Measurements from ENCODE around the gene RIMS1.

Gene RIMS1

DNA sequence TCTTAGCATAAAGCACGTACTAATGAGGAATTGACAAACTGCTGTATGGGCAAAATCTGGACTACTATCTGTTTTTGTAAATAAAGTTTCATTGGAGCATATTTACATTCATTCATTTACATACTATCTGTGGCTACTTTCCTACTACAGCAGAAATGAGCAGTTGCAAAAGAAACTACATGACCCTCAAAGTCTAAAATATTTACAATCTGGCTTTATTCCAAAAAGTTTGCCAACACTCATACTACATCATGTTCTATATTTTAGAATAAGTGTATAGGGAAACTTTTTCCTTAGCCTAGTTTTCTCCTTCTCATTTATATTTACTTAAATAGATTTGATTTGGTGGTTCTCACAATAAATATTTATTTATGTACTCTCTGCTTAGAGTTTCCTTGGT lies 208.2 kb downstream of the RIMS1 start:
- Mint-ChIP-seq H3K4me1 (no peaks in the 10 kb centered on the region), H3K36me3 (no peaks in the 10 kb centered on the region), H3K4me3 (no peak overlapping the region), H3K27ac (no peak overlapping the region), H3K27me3 (peaks cover 0 to 3% of the 10 kb centered on the region in 2 donors), H3K9me3 (no peaks in the 10 kb centered on the region)
- DNase-seq = no peak
- ATAC-seq (replicated peaks) = no peak

DNA sequence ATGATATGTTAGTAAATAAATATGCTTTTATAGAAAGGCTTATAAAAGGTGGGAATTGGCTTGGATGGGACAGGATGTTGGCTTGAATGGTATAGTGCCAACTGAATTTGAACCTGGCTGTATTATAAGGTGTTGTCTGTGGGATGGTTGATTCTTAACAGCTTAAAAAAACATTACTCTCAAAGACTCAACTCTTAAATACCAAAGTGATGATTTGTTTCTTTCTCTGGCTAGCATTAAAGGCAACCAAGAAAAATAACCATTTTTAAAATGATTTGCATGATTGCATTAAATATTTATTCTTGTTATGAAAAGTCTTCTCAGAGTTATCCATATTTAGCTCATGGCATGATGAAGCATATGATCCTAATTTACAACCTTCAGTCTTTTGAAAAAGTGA lies 216.2 kb downstream of the RIMS1 start:
- no peak overlapping the region for H3K4me3 Mint-ChIP-seq
- H3K4me1 Mint-ChIP-seq = no peaks in the 10 kb centered on the region
- DNase-seq (no peak), ATAC-seq (replicated peaks) (no peak)
- no peaks in the 10 kb centered on the region for H3K9me3 Mint-ChIP-seq
- H3K36me3 Mint-ChIP-seq = no peaks in the 10 kb centered on the region
- no peak overlapping the region for H3K27ac Mint-ChIP-seq
- H3K27me3 Mint-ChIP-seq = no peaks in the 10 kb centered on the region

DNA sequence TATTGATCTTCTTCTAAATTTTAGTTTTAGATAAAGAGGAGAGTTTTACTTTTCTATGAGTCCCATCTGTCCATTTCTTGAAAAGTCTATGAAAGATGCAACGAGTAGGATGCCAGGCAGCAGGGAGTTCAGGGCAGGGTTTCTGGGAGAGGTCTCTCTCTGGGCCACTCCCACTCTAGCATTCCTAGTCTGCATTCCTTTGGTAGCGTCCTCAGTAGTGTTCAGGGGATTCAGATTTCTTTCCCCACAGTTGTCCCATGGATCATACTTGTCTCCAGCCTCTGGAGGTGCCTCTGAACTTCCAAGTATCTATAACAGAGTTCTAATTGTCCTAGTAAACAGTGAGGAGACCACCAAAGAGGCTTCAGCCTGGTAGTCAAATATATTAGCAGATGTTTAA lies 225.3 kb downstream of the RIMS1 start:
- Mint-ChIP-seq H3K36me3 (no peaks in the 10 kb centered on the region), H3K27me3 (no peaks in the 10 kb centered on the region), H3K4me3 (no peak overlapping the region), H3K27ac (no peak overlapping the region), H3K9me3 (no peaks in the 10 kb centered on the region), H3K4me1 (no peaks in the 10 kb centered on the region)
- ATAC-seq (replicated peaks) (no peak), DNase-seq (no peak)

DNA sequence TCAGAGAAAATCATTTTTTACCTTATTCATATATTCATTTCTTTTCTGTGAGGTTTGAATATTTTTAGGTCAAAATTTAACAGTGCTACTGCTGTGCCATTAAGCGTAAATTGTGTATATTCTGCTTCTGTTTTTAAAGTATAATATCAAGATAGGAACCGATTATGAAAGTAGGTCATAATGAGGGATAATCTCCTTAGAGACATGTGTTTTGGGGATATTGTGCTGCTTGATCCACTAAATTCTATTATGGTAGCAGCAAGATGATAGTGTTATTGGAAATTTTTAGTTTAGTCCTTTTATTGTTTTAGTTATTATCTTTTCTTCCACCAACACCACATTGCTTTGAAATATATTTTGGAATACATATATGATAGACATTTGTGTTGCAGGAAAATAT lies 244.0 kb downstream of the RIMS1 start:
- Mint-ChIP-seq H3K4me3 (no peak overlapping the region), H3K27ac (no peak overlapping the region), H3K27me3 (no peaks in the 10 kb centered on the region), H3K9me3 (no peaks in the 10 kb centered on the region), H3K36me3 (no peaks in the 10 kb centered on the region), H3K4me1 (no peaks in the 10 kb centered on the region)
- ATAC-seq (replicated peaks) (no peak), DNase-seq (no peak)

DNA sequence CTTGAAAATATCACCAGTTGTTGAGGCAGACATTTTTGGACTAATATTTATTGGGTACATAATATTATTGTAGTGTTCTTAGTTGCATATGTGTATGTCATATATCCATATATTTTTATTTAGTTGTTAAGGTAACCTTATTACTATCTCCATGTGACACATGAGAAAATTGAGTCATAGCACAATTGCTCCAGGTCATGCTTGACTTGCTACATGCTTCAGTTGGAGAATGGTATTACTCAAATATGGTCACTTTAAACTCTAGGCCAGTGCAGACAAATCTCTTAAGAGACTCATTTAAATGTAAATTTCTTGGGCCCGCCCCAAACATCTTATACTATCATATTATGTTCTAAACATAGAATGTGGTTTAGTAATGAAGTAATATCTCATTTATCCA lies 246.1 kb downstream of the RIMS1 start:
- no peaks in the 10 kb centered on the region for H3K9me3 Mint-ChIP-seq
- no peak for ATAC-seq (replicated peaks)
- no peaks in the 10 kb centered on the region for H3K4me1 Mint-ChIP-seq
- no peak for DNase-seq
- no peaks in the 10 kb centered on the region for H3K27me3 Mint-ChIP-seq
- H3K4me3 Mint-ChIP-seq = no peak overlapping the region
- H3K27ac Mint-ChIP-seq = no peak overlapping the region
- no peaks in the 10 kb centered on the region for H3K36me3 Mint-ChIP-seq

DNA sequence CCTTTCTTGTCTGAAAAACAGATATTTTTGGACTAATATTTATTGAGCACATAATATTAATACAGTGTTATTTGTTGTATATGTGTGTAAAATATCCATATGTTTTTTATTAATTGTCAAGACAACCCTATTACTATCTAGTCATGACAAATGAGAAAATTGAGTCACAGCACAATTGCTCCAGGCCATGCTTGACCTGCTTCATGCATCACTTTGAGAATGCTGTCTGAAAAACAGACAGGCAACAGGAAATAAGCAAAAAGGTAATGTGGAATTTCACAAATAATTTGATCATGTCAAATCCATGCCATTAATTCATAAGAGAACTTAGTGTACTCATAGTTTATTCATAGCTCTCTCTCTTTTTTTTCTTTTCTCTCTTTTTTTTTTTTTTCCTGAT lies 246.5 kb downstream of the RIMS1 start:
- ATAC-seq (replicated peaks) = no peak
- Mint-ChIP-seq H3K27me3 (no peaks in the 10 kb centered on the region), H3K4me1 (no peaks in the 10 kb centered on the region), H3K4me3 (no peak overlapping the region), H3K9me3 (no peaks in the 10 kb centered on the region), H3K36me3 (no peaks in the 10 kb centered on the region), H3K27ac (no peak overlapping the region)
- no peak for DNase-seq

DNA sequence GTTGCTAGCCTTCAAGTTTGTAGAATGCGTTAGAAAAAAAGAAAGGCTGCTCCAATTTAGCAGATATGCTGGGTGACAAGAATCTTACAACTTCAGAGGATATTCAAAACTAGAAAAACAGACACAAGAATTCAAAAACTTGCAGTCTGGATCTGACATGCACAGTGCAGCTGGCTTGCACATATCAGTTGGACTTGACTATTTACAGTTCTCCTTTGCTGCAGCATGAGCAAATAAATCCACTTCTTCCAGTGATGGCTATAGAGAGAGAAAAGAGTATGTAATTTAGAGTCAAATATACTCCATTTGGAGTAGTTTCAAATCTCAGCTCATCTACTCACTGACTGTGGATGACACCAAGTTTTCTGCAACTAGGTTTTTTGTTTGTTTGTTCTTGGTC lies 247.0 kb downstream of the RIMS1 start:
- Mint-ChIP-seq H3K4me3 (no peak overlapping the region), H3K27me3 (no peaks in the 10 kb centered on the region), H3K4me1 (no peaks in the 10 kb centered on the region), H3K36me3 (no peaks in the 10 kb centered on the region), H3K9me3 (no peaks in the 10 kb centered on the region), H3K27ac (no peak overlapping the region)
- DNase-seq = no peak
- ATAC-seq (replicated peaks) = no peak

DNA sequence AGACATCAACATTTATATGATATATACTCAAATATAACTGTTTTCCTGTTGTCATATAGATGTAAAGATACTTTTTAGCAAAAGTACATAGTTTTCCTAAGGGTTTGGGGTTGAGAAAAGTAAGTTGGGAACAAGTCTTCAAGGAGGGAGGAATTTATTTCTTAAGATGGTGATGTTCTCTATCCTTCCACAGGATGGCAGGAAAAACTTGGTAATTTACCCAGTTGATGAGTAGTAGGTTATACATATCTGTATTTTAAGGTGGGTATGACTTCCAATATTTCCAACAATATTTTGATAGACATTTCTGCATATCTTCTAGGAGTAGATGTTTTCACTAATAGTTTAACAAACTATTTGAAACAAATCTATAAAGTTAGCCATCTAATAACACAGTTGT lies 254.4 kb downstream of the RIMS1 start:
- Mint-ChIP-seq H3K27ac (no peak overlapping the region), H3K9me3 (no peaks in the 10 kb centered on the region), H3K27me3 (no peaks in the 10 kb centered on the region), H3K4me3 (no peak overlapping the region), H3K4me1 (no peaks in the 10 kb centered on the region), H3K36me3 (no peaks in the 10 kb centered on the region)
- DNase-seq (no peak), ATAC-seq (replicated peaks) (no peak)

DNA sequence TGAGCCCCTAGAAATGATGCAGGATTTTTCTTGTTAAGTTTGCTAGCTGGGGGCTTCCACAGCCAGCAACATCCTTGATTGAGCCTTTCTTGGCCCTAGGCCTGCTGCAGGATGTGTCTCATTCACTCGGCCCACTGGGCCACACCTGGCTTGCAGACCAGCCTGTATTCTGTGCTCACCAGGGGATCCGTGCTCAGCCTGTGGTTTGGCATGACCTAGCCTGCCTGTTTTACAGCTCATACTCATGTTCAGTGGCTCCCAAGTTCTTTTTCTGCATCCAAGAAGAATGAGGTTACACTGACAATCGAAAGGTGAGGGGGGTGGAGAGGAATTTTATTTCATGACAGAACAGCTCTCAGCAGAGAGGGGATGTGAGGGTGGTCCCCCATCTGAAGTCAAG lies 263.4 kb downstream of the RIMS1 start:
- Mint-ChIP-seq H3K27me3 (no peaks in the 10 kb centered on the region), H3K9me3 (peaks cover 12 to 17% of the 10 kb centered on the region in 2 donors), H3K36me3 (no peaks in the 10 kb centered on the region), H3K27ac (no peak overlapping the region), H3K4me3 (no peak overlapping the region), H3K4me1 (no peaks in the 10 kb centered on the region)
- ATAC-seq (replicated peaks) (no peak), DNase-seq (no peak)

DNA sequence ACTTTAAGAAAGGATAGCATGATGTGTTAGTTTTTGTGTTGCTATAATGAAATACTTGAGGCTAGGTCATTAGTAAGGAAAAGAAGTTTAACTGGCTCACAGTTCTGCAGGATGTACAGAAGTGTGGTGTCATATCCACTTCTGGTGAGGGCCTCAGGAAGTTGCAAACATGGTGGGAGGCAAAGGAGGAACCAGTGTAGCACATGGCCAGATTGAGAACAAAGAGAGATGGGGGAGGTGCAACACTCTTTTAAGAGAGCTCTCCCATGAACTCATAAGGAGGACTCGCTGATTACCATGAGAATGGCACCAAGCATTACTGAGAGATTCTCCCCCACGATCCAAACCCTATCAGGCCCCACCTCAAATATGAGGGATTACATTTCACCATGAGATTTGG lies 265.4 kb downstream of the RIMS1 start:
- Mint-ChIP-seq H3K4me1 (no peaks in the 10 kb centered on the region), H3K27me3 (no peaks in the 10 kb centered on the region), H3K9me3 (peaks cover 10 to 17% of the 10 kb centered on the region in 2 donors), H3K27ac (no peak overlapping the region), H3K36me3 (no peaks in the 10 kb centered on the region), H3K4me3 (no peak overlapping the region)
- ATAC-seq (replicated peaks) = no peak
- DNase-seq = no peak

DNA sequence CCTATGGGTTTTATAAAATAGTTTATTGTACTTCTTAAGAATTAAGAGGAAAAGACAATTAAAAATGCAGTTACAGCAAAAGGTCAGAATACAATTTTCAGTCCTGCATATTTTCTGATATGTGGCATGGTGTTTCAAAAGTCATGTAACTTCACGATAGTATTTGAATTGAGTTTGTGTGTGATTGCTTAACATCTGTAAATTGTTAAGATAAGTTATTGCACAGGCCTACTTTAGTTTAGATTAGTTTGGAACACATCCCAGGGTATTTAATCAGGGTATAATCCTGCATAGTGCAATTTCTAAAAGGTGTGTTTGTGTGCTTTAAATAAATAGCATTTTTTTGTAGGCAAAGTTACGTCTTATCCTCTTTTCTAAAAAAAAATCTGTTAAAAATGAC lies 289.6 kb downstream of the RIMS1 start:
- H3K27me3 Mint-ChIP-seq = peaks cover 6 to 9% of the 10 kb centered on the region in 2 donors
- H3K4me3 Mint-ChIP-seq = no peak overlapping the region
- H3K9me3 Mint-ChIP-seq = no peaks in the 10 kb centered on the region

DNA sequence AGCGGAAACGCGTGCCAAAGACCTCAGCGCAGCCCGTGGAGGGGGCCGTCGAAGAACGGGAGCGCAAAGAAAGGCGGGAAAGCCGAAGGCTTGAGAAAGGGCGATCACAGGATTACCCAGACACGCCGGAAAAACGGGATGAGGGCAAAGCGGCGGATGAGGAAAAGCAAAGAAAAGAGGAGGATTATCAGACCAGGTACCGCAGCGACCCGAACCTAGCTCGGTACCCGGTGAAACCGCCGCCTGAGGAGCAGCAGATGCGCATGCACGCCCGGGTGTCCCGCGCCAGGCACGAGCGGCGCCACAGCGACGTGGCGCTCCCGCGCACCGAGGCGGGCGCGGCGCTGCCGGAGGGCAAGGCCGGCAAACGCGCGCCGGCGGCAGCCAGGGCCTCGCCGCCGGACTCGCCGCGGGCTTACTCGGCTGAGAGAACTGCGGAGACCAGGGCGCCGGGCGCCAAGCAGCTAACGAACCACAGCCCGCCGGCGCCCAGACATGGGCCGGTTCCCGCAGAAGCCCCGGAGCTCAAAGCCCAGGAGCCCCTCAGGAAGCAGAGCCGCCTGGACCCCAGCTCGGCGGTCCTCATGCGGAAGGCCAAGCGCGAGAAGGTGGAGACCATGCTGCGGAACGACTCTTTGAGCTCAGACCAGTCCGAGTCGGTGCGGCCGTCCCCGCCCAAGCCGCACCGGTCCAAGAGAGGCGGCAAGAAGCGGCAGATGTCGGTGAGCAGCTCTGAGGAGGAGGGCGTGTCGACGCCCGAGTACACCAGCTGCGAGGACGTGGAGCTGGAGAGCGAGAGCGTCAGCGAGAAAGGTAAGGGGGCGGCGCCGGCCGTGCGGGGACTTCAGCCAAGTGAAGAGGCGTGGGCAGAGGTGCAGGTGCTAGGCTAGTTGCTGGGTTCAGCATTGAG lies 296.2 kb downstream of the RIMS1 start:
- ATAC-seq (replicated peaks) (peak; percentile 69 to 80), DNase-seq (peak; percentile 6)
- Mint-ChIP-seq H3K27me3 (peaks cover 40 to 51% of the 10 kb centered on the region in 2 donors), H3K9me3 (no peaks in the 10 kb centered on the region), H3K36me3 (no peaks in the 10 kb centered on the region), H3K27ac (no peak overlapping the region), H3K4me1 (peaks cover 7 to 12% of the 10 kb centered on the region in 2 donors), H3K4me3 (peak overlapping the region; percentile 70 to 73)

More for the DNA sequence above, 289.6 kb downstream of the RIMS1 start:
- H3K36me3 Mint-ChIP-seq = no peaks in the 10 kb centered on the region
- H3K4me1 Mint-ChIP-seq = no peaks in the 10 kb centered on the region
- H3K27ac Mint-ChIP-seq = no peak overlapping the region
- DNase-seq (no peak), ATAC-seq (replicated peaks) (no peak)

DNA sequence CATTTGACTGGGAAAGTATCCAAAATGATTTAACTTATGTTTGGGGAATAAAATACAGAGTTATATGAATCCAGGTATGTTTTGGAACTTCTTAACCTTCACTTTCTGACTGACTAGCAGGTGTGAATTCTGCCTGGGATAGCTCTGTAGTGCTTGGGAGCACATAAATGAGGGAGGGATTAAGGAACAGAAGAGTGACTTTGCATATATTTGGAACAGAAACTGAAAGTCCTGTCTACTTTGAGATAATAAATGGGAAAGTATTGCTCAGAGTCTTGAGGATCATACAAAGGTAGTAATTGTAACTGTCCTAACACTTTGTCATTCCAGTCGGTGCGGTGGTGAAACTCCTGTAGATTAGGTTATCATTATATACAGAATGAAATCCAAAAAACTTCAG lies 317.6 kb downstream of the RIMS1 start:
- DNase-seq = no peak
- Mint-ChIP-seq H3K36me3 (no peaks in the 10 kb centered on the region), H3K27ac (no peak overlapping the region), H3K4me3 (no peak overlapping the region), H3K9me3 (peaks cover 0 to 4% of the 10 kb centered on the region in 2 donors), H3K27me3 (peaks cover 0 to 10% of the 10 kb centered on the region in 2 donors), H3K4me1 (no peaks in the 10 kb centered on the region)
- no peak for ATAC-seq (replicated peaks)

DNA sequence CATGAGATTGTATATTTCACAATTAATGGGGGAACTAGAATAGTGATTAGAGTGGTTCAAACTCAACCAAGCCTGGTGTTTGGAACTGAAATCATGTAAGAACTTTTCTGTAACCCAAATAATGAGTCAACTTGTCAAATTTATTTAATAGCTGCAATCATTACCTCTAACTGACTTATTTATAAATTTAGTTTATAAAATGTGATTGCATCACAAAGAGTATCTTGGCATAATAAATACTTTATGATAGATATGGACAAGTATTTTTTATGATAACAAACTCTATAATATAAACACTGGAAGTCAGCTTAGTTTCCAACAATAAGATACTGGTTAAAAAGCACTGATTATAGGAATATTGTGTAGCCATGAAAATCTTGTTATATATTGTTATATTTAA lies 319.1 kb downstream of the RIMS1 start:
- Mint-ChIP-seq H3K36me3 (no peaks in the 10 kb centered on the region), H3K27me3 (peaks cover 0 to 10% of the 10 kb centered on the region in 2 donors), H3K4me3 (no peak overlapping the region), H3K27ac (no peak overlapping the region), H3K4me1 (no peaks in the 10 kb centered on the region), H3K9me3 (peaks cover 0 to 4% of the 10 kb centered on the region in 2 donors)
- ATAC-seq (replicated peaks) = no peak
- DNase-seq = no peak

DNA sequence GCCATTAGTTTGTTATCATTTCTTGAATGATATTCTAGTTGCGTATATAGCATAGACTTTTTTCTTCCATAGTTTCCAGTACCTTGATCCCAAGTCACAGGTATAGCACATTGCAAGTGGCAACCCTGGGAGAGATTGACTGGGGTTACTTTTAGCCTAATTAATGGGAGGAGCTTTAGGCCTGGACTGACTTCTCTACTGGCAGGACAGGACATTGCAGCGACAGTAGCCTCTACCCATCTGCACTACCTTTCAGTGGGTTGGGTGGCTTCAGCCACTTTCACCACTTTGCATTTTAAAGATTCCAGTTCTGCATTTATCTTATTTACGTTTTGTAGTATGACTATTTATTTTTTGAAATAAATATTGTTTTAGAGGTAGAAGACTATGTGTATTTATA lies 320.3 kb downstream of the RIMS1 start:
- ATAC-seq (replicated peaks) (no peak), DNase-seq (no peak)
- Mint-ChIP-seq H3K27me3 (peaks cover 0 to 10% of the 10 kb centered on the region in 2 donors), H3K27ac (no peak overlapping the region), H3K36me3 (no peaks in the 10 kb centered on the region), H3K9me3 (peaks cover 0 to 4% of the 10 kb centered on the region in 2 donors), H3K4me3 (no peak overlapping the region), H3K4me1 (no peaks in the 10 kb centered on the region)

Measured in stimulated activated naive B cell treated with anti-CD40 and anti-IgM and Interleukin-4, amounts not matched to agents 10 μg/mL and 1 μg/mL and 100 μg/mL, for 72 hours (primary cell).